GM12878 (cell line): ENCODE results near the gene LCE1D. TPM values are rescaled to one million over a fixed set of nuclear protein-coding genes. Genes with fewer than 3 reads are reported as not detected.

Source experiments
- ATAC-seq: fragments of 200-7000 bp; cut with Tn5 transposase; 3 replicates; pipeline ENCODE4 v1.9.1; 2020; ENCODE audit warnings: mild to moderate bottlenecking, moderate library complexity
- BruUV-seq: library from RNA; stranded (reverse); fragments of 400-500 nt; replicated peaks from 2 replicates; lab custom pipeline; 2021; lab: Mats Ljungman, UMichigan
- CTCF ChIA-PET: fragments of 300-600 bp; sonication (Branson Sonifier 250); formaldehyde crosslinking; extraction: SDS; loops from one replicate; lab custom pipeline; 2021; ENCODE audit warnings: inconsistent platforms; lab: Yijun Ruan, JAX
- POLR2A ChIA-PET: fragments of 350-600 bp; formaldehyde crosslinking; extraction: SDS; loops from one replicate; lab custom pipeline; 2021; ENCODE audit warnings: inconsistent platforms; lab: Charles Lee
- RAD21 ChIA-PET: fragments of 300-600 bp; sonication (Branson Sonifier 250); formaldehyde crosslinking; loops from one replicate; lab custom pipeline; 2023; ENCODE audit warnings: antibody characterized with exemption; ENCODE audit not compliant: unreplicated experiment; lab: Charles Lee
- SMC1A ChIA-PET: fragments of 300-600 bp; sonication (Branson Sonifier 250); formaldehyde crosslinking; loops from one replicate; lab custom pipeline; 2023; ENCODE audit not compliant: unreplicated experiment, uncharacterized antibody; lab: Charles Lee
- DNase-seq: peaks from one replicate; pipeline ENCODE4 v3.0.0-alpha.2; 2011; ENCODE audit warnings: low read depth, low spot score
- FAIRE-seq: peaks from 3 replicates; lab custom pipeline; 2011; peaks lifted over from hg19 to GRCh38; lab: Jason Lieb, UNC
- H2AFZ ChIP-seq: 2 replicates; pipeline ENCODE4 v1.6.0; 2011; ENCODE audit warnings: low read depth, low read length, control low read depth; ENCODE audit not compliant: control insufficient read depth
- H3K27ac ChIP-seq: 2 replicates; pipeline ENCODE4 v1.5.1; 2011; ENCODE audit warnings: control low read depth; ENCODE audit not compliant: control insufficient read depth, insufficient read depth
- H3K27me3 ChIP-seq, 2 experiments: replicated peaks in 1 of 2; 2 replicates each; pipeline versions ENCODE4 v1.6.0 to v1.6.1; 2011; ENCODE audit warnings: low read length in 1 of 2; ENCODE audit not compliant: control insufficient read depth in 2 of 2, insufficient read depth in 2 of 2
- H3K36me3 ChIP-seq, 2 experiments: 2 replicates each; pipeline ENCODE4 v1.5.1; 2011; ENCODE audit warnings: low read length in 1 of 2; ENCODE audit not compliant: control insufficient read depth in 2 of 2, insufficient read depth in 2 of 2
- H3K4me1 ChIP-seq: 2 replicates; pipeline ENCODE4 v1.6.1; 2011; ENCODE audit warnings: mild to moderate bottlenecking, low read length, moderate library complexity, mixed read lengths; ENCODE audit not compliant: control insufficient read depth, insufficient read depth
- H3K4me2 ChIP-seq: 2 replicates; pipeline ENCODE4 v1.6.0; 2011; ENCODE audit warnings: control low read depth; ENCODE audit not compliant: control insufficient read depth, insufficient read depth
- H3K4me3 ChIP-seq: fragments of 200-600 bp; sonication (generic); 2 replicates; pipeline ENCODE4 v1.5.1; 2016
- H3K79me2 ChIP-seq: 2 replicates; pipeline ENCODE4 v1.6.0; 2011; ENCODE audit warnings: low read length; ENCODE audit not compliant: control insufficient read depth, insufficient read depth
- H3K9ac ChIP-seq: 2 replicates; pipeline ENCODE4 v1.8.0; 2011; ENCODE audit warnings: low read length, control low read depth, mixed read lengths; ENCODE audit not compliant: control insufficient read depth, insufficient read depth
- H3K9me3 ChIP-seq: replicated peaks from 3 replicates; pipeline ENCODE4 v1.5.1; 2011; ENCODE audit warnings: mild to moderate bottlenecking, low read length; ENCODE audit not compliant: control insufficient read depth, insufficient read depth
- H4K20me1 ChIP-seq: 2 replicates; pipeline ENCODE4 v1.6.0; 2011; ENCODE audit not compliant: control insufficient read depth, insufficient read depth
- ASH2L ChIP-seq: fragments of 300-600, 200-600 bp; sonication (generic); IDR thresholded peaks from 2 replicates; pipeline ENCODE4 v1.6.1; 2017; ENCODE audit warnings: low read depth, mild to moderate bottlenecking, borderline replicate concordance
- ATF2 ChIP-seq: IDR thresholded peaks from 2 replicates; pipeline ENCODE4 v1.6.1; 2012; ENCODE audit warnings: low read length, inconsistent platforms
- ATF7 ChIP-seq: fragments of 450-650 bp; IDR thresholded peaks from 2 replicates; pipeline ENCODE4 v1.6.1; 2016; ENCODE audit warnings: low read depth, mild to moderate bottlenecking
- CHD2 ChIP-seq: IDR thresholded peaks from 2 replicates; pipeline ENCODE4 v1.6.1; 2011; ENCODE audit warnings: low read depth, low read length, improper control_type of control experiment, borderline replicate concordance
- CTCF ChIP-seq, 3 experiments: IDR thresholded peaks in 2 of 3; conservative IDR thresholded peaks in 1 of 3; 2 replicates each; pipeline ENCODE4 v1.5.1; 2011; ENCODE audit warnings: low read depth in 3 of 3, low read length in 3 of 3, mild to moderate bottlenecking in 3 of 3, control low read depth in 2 of 3, moderate library complexity in 2 of 3, inconsistent platforms in 1 of 3, mixed read lengths in 1 of 3; ENCODE audit not compliant: control insufficient read depth in 2 of 3, insufficient read depth in 1 of 3; ENCODE audit errors: extremely low read depth in 1 of 3
- ETV6 ChIP-seq, 2 experiments: fragments of 450-650 bp in 1 of 2; IDR thresholded peaks in 1 of 2; conservative IDR thresholded peaks in 1 of 2; 2 replicates each; pipeline ENCODE4 v1.6.1; 2014; ENCODE audit warnings: antibody characterized with exemption in 1 of 2, borderline replicate concordance in 1 of 2, low read depth in 1 of 2, mild to moderate bottlenecking in 1 of 2, moderate library complexity in 1 of 2
- HDAC2 ChIP-seq: fragments of 200-600 bp; sonication (generic); IDR thresholded peaks from 2 replicates; pipeline ENCODE4 v1.6.1; 2017
- JUNB ChIP-seq: IDR thresholded peaks from 2 replicates; pipeline ENCODE4 v1.6.1; 2016; ENCODE audit warnings: antibody characterized with exemption, mild to moderate bottlenecking
- RAD21 ChIP-seq: IDR thresholded peaks from 2 replicates; pipeline ENCODE4 v1.6.1; 2011; ENCODE audit warnings: mild to moderate bottlenecking, low read depth, low read length, moderate library complexity; ENCODE audit not compliant: insufficient read depth
- RB1 ChIP-seq: fragments of 450-650 bp; formaldehyde crosslinking; IDR thresholded peaks from 2 replicates; pipeline ENCODE4 v1.6.1; 2017; ENCODE audit warnings: mild to moderate bottlenecking, borderline replicate concordance
- RFX5 ChIP-seq: IDR thresholded peaks from 2 replicates; pipeline ENCODE4 v1.6.1; 2011; ENCODE audit warnings: low read depth, low read length, improper control_type of control experiment
- SIN3A ChIP-seq: IDR thresholded peaks from 2 replicates; pipeline ENCODE4 v1.6.1; 2012; ENCODE audit warnings: low read depth, low read length, improper control_type of control experiment
- SREBF2 ChIP-seq: IDR thresholded peaks from 2 replicates; pipeline ENCODE4 v1.6.1; 2012; ENCODE audit warnings: mild to moderate bottlenecking, low read length
- STAT1 ChIP-seq: fragments of 450-650 bp; conservative IDR thresholded peaks from 2 replicates; pipeline ENCODE4 v1.6.1; 2014; ENCODE audit warnings: antibody characterized with exemption, mild to moderate bottlenecking
- SUZ12 ChIP-seq: fragments of 200-600 bp; sonication (generic); IDR thresholded peaks from one replicate; pipeline ENCODE4 v1.6.1; 2018; ENCODE audit warnings: antibody characterized with exemption, mild to moderate bottlenecking; ENCODE audit not compliant: unreplicated experiment
- TCF3 ChIP-seq: IDR thresholded peaks from 2 replicates; pipeline ENCODE4 v1.6.1; 2012; ENCODE audit warnings: low read depth, mild to moderate bottlenecking, low read length, borderline replicate concordance; ENCODE audit not compliant: insufficient read depth
- ZBTB4 ChIP-seq: fragments of 450-650 bp; formaldehyde crosslinking; IDR thresholded peaks from 2 replicates; pipeline ENCODE4 v1.4.0; 2022; ENCODE audit warnings: mild to moderate bottlenecking, moderate library complexity
- WGBS: methylation state at CpG from one replicate; pipeline ENCODE4 v1.1.6; 2016; ENCODE audit warnings: low lambda C conversion rate; ENCODE audit not compliant: insufficient replicate concordance, insufficient coverage; ENCODE audit errors: missing lambda C conversion rate; 5-methylcytosine and 5-hydroxymethylcytosine counted together
- in situ Hi-C: fragments of 300-500 bp; cut with MboI; formaldehyde crosslinking; loops from 9 replicates; pipeline ENCODE4 v1.14.3; 2018; ENCODE audit warnings: mixed read lengths
- intact Hi-C: fragments of 100-400 bp; cut with micrococcal nuclease; formaldehyde crosslinking; loops from one replicate; pipeline ENCODE4 v1.14.2; 2022; ENCODE audit not compliant: unreplicated experiment
- polyA plus RNA-seq, 11 experiments: library from polyadenylated mRNA; depleted of rRNA in 4 of 11; unstranded in 6 of 11; stranded (reverse) in 5 of 11; fragments of >200 nt; fragmentation: Nextera tagmentation in 4 of 11; fragmentation: Illumina TruSeq in 1 of 11; extraction: Ambion mirVana in 4 of 11; extraction: Trizol in 1 of 11; gene quantifications; 1 replicate in 1 of 11; 2 replicates in 10 of 11; pipeline versions ENCODE4 v1.2.1 to v1.2.3, GENCODE V29; 2011 to 2016; ENCODE audit warnings: inconsistent platforms in 2 of 11, missing spikeins in 2 of 11, low read depth in 1 of 11
- total RNA-seq, 4 experiments: library from RNA; depleted of rRNA in 3 of 4; stranded (reverse); fragments of >200 nt in 3 of 4; fragmentation: Illumina TruSeq in 1 of 4; extraction: Trizol in 1 of 4; gene quantifications; 2 replicates each; pipeline versions ENCODE4 v1.2.1 to v1.2.3, GENCODE V29; 2013 to 2021

The LCE1D gene
- total and polyA plus RNA-seq, 10 of the 15 experiments (the other 5 are each of a cell fraction or from before 2014, with no cell fraction given), result not detected

GRCh38 chr1:152770411-152770810 lies 26.1 kb upstream of the LCE1D start:
- no peak for DNase-seq
- POLR2A ChIA-PET, result no interaction called here
- no peaks in the 10 kb centered on the region for H3K4me1 ChIP-seq
- RAD21 ChIA-PET, result no interaction called here
- H3K9ac ChIP-seq, result no peak overlapping the region
- H2AFZ ChIP-seq, result no peak overlapping the region
- H4K20me1 ChIP-seq, result no peaks in the 10 kb centered on the region
- H3K4me2 ChIP-seq, result no peak overlapping the region
- FAIRE-seq, result no peak
- no peak for ATAC-seq
- no peaks in the 10 kb centered on the region for H3K36me3 ChIP-seq
- H3K79me2 ChIP-seq, result no peaks in the 10 kb centered on the region
- H3K9me3 ChIP-seq, result no peaks in the 10 kb centered on the region
- 0% methylated on average over 1 of the region's 1 CpG for whole genome bisulfite sequencing
- in situ Hi-C loops (no loop called here), intact Hi-C loops (no loop called here)
- BruUV-seq, result no TSS peak
- H3K27me3 ChIP-seq, result no peaks in the 10 kb centered on the region; a peak in 1 of 4 replicates
- SMC1A ChIA-PET, result no interaction called here
- TF ChIP-seq ATF2 (no peak), SUZ12 (no peak), JUNB (no peak), ATF7 (no peak), ZBTB4 (CRISPR knock-in tag) (no peak), RB1 (no peak), HDAC2 (no peak), CTCF (IDR thresholded peaks at IDR 0.05 in 2 of 3, conservative IDR thresholded peaks at IDR 0.05 in 1 of 3; ENCODE audit: control insufficient read depth in 2 of 3, extremely low read depth in 1 of 3, insufficient read depth in 1 of 3, low read depth in 3 of 3, low read length in 3 of 3) (no peak), SREBF2 (no peak), STAT1 (no peak), SIN3A (no peak), ASH2L (no peak), TCF3 (no peak), RFX5 (no peak), RAD21 (no peak), ETV6 (conservative IDR thresholded peaks at IDR 0.05 in 1 of 2, IDR thresholded peaks at IDR 0.05 in 1 of 2; ENCODE audit: borderline replicate concordance in 1 of 2, low read depth in 1 of 2) (no peak), CHD2 (no peak)
- H3K4me3 ChIP-seq, result no peak overlapping the region
- H3K27ac ChIP-seq, result no peak overlapping the region
- CTCF ChIA-PET, result no interaction called here
